ENCODE data around the gene STRIP2. TPM values are rescaled to one million over a fixed set of nuclear protein-coding genes. Genes with fewer than 3 reads are reported as not detected.
"Not testable (repeated sequence)": the region's sequence is repeated elsewhere in the genome, so short reads cannot be mapped to it uniquely, and the experiment has no call there.

Gene STRIP2
- total RNA-seq, 2 experiments from 2014 or later = 2.1 to 4.3 TPM

DNA sequence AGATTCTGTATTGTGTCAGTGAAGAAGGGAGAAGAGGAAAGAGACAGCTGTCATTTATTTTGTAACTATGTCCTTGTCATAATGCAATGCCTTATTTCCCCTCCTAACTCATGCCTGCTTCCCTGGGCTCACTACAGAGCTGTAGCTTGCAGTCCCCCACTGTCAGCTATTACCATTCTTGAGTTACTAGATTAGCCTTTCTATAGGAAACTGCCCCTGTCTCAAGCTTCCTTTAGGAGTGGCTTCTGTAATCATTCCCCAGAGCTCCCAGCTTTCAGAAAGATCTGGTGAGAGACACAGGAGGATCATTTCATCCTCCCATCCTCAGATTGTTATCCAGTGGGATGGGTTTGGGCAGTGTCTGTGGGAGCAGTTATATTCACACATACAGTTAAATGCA, 35.7 kb downstream of the STRIP2 start:
- H3K79me2 ChIP-seq (ENCODE audit: insufficient read depth, low read depth, low read length) = no peaks in the 10 kb centered on the region
- no peaks in the 10 kb centered on the region for H3K9me3 ChIP-seq (ENCODE audit: low read length)
- TF ChIP-seq CTCF (conservative IDR thresholded peaks at IDR 0.05; ENCODE audit: low read length) (no peak), EZH2phosphoT487 (IDR thresholded peaks at IDR 0.05; ENCODE audit: borderline replicate concordance, low read depth, low read length) (no peak)
- no peak for DNase-seq (ENCODE audit: low spot score)
- BruUV-seq (replicated peaks) = no TSS peak
- no peak overlapping the region for H2AFZ ChIP-seq (ENCODE audit: low read length)
- no peaks in the 10 kb centered on the region for H3K4me1 ChIP-seq (ENCODE audit: insufficient read depth, low read length, poor library complexity, severe bottlenecking)
- H3K9me2 ChIP-seq (ENCODE audit: insufficient read depth, low read length) = no peaks in the 10 kb centered on the region
- H3K4me2 ChIP-seq (ENCODE audit: low read length) = no peak overlapping the region
- no peaks in the 10 kb centered on the region for H4K20me1 ChIP-seq (ENCODE audit: insufficient read depth, low read length)
- no peak overlapping the region for H3K27ac ChIP-seq (ENCODE audit: low read depth, low read length, poor library complexity, severe bottlenecking)
- ChIA-PET POLR2A (no interaction called here), CTCF (ENCODE audit: unreplicated experiment) (no interaction called here)
- intact Hi-C loops (cut with micrococcal nuclease; ENCODE audit: unreplicated experiment) = no loop called here
- H3K4me3 ChIP-seq (ENCODE audit: low read depth, low read length, poor library complexity, severe bottlenecking) = no peak overlapping the region
- H3K36me3 ChIP-seq (ENCODE audit: insufficient read depth, low read length) = no peaks in the 10 kb centered on the region

DNA sequence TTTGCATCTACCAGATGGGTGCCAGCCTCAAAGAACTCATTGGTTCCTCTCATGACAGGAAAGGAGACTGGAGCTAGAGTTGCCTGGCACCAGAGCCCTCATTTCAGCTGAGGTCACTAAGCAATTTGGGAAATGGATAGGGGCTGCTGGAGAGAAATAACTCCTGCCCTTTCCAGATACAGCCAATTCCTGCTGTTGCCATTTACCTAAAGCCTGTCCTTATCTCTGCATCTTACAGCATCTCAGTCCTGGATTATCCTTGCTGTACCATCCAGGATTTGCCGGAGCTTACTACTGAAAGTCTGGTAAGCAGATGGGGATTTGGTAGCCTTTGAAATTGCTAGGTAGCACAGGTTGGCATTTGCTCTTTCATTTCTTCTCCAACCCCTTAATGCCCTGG, 36.2 kb downstream of the STRIP2 start:
- H3K4me3 ChIP-seq (ENCODE audit: low read depth, low read length, poor library complexity, severe bottlenecking) = no peak overlapping the region
- no peaks in the 10 kb centered on the region for H3K36me3 ChIP-seq (ENCODE audit: insufficient read depth, low read length)
- H4K20me1 ChIP-seq (ENCODE audit: insufficient read depth, low read length) = no peaks in the 10 kb centered on the region
- H3K79me2 ChIP-seq (ENCODE audit: insufficient read depth, low read depth, low read length) = no peaks in the 10 kb centered on the region
- no peak for DNase-seq (ENCODE audit: low spot score)
- POLR2A ChIA-PET = no interaction called here
- CTCF ChIA-PET (ENCODE audit: unreplicated experiment) = no interaction called here
- H3K9me2 ChIP-seq (ENCODE audit: insufficient read depth, low read length) = no peaks in the 10 kb centered on the region
- BruUV-seq (replicated peaks) = no TSS peak
- TF ChIP-seq EZH2phosphoT487 (IDR thresholded peaks at IDR 0.05; ENCODE audit: borderline replicate concordance, low read depth, low read length) (no peak), CTCF (conservative IDR thresholded peaks at IDR 0.05; ENCODE audit: low read length) (no peak)
- no peaks in the 10 kb centered on the region for H3K4me1 ChIP-seq (ENCODE audit: insufficient read depth, low read length, poor library complexity, severe bottlenecking)
- no peak overlapping the region for H2AFZ ChIP-seq (ENCODE audit: low read length)
- intact Hi-C loops (cut with micrococcal nuclease; ENCODE audit: unreplicated experiment) = no loop called here
- H3K27ac ChIP-seq (ENCODE audit: low read depth, low read length, poor library complexity, severe bottlenecking) = no peak overlapping the region
- no peaks in the 10 kb centered on the region for H3K9me3 ChIP-seq (ENCODE audit: low read length)
- no peak overlapping the region for H3K4me2 ChIP-seq (ENCODE audit: low read length)

DNA sequence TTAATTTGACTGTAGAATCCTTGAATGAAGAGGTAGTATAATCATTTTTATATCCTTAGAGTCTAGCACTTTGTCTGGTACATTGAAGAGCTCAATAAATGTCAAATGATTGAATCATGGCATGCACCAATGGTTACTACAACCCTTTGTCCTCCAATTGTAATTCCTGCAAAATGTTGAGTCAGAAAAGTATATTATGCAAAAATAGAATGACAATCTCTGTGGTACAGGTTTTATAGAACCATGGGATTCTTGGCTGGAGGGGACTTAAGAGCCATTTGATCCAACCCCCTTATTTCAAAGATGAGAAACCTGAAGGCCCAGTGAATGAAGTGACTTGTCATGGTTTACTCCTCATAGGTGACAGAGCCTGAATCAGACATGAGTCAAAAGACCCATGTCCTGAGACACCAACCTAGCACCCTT, 37.2 kb downstream of the STRIP2 start:
- Histone ChIP-seq H3K79me2 (ENCODE audit: insufficient read depth, low read depth, low read length) (no peaks in the 10 kb centered on the region), H2AFZ (ENCODE audit: low read length) (no peak overlapping the region), H3K4me2 (ENCODE audit: low read length) (no peak overlapping the region), H3K27ac (ENCODE audit: low read depth, low read length, poor library complexity, severe bottlenecking) (no peak overlapping the region), H3K4me1 (ENCODE audit: insufficient read depth, low read length, poor library complexity, severe bottlenecking) (no peaks in the 10 kb centered on the region), H3K9me3 (ENCODE audit: low read length) (no peaks in the 10 kb centered on the region), H4K20me1 (ENCODE audit: insufficient read depth, low read length) (no peaks in the 10 kb centered on the region), H3K4me3 (ENCODE audit: low read depth, low read length, poor library complexity, severe bottlenecking) (no peak overlapping the region), H3K9me2 (ENCODE audit: insufficient read depth, low read length) (no peaks in the 10 kb centered on the region), H3K36me3 (ENCODE audit: insufficient read depth, low read length) (no peaks in the 10 kb centered on the region)
- TF ChIP-seq CTCF (conservative IDR thresholded peaks at IDR 0.05; ENCODE audit: low read length) = no peak
- no peak for TF ChIP-seq EZH2phosphoT487 (IDR thresholded peaks at IDR 0.05; ENCODE audit: borderline replicate concordance, low read depth, low read length)
- ChIA-PET POLR2A (interaction anchor here (0.7 to 1.3 kb wide), 4 partner anchors 37 to 240 kb away, joined by 3 to 5 read pairs (median 4); partner anchors contain the start of gene STRIP2), CTCF (ENCODE audit: unreplicated experiment) (interaction anchor here (1.8 kb wide), 1 partner anchor 104 kb away, joined by 7 read pairs; no protein-coding TSS in a partner anchor)
- no peak for DNase-seq (ENCODE audit: low spot score)
- no TSS peak for BruUV-seq (replicated peaks)
- intact Hi-C loops (cut with micrococcal nuclease; ENCODE audit: unreplicated experiment) = no loop called here

DNA sequence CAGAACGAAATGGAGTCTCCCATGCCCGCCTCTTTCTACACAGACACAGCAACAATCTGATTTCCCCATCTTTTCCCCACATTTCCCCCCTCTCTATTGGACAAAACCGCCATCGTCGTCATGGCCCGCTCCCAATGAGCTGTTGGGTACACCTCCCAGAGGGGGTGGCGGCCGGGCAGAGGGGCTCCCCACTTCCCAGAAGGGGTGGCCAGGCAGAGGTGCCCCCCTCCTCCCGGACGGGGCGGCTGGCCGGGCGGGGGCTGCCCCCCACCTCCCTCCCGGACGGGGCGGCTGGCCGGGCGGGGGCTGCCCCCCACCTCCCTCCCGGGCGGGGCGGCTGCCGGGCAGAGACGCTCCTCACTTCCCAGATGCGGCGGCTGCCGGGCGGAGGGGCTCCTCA, 41.7 kb downstream of the STRIP2 start:
- CTCF ChIA-PET (ENCODE audit: unreplicated experiment); H3K4me1 ChIP-seq (ENCODE audit: insufficient read depth, low read length, poor library complexity, severe bottlenecking); H3K4me2 ChIP-seq (ENCODE audit: low read length); intact Hi-C loops (cut with micrococcal nuclease; ENCODE audit: unreplicated experiment); BruUV-seq (replicated peaks); DNase-seq (ENCODE audit: low spot score); H4K20me1 ChIP-seq (ENCODE audit: insufficient read depth, low read length); H3K27ac ChIP-seq (ENCODE audit: low read depth, low read length, poor library complexity, severe bottlenecking); H2AFZ ChIP-seq (ENCODE audit: low read length); H3K79me2 ChIP-seq (ENCODE audit: insufficient read depth, low read depth, low read length); H3K36me3 ChIP-seq (ENCODE audit: insufficient read depth, low read length); H3K9me2 ChIP-seq (ENCODE audit: insufficient read depth, low read length); H3K4me3 ChIP-seq (ENCODE audit: low read depth, low read length, poor library complexity, severe bottlenecking); H3K9me3 ChIP-seq (ENCODE audit: low read length); POLR2A ChIA-PET: not testable (repeated sequence)

DNA sequence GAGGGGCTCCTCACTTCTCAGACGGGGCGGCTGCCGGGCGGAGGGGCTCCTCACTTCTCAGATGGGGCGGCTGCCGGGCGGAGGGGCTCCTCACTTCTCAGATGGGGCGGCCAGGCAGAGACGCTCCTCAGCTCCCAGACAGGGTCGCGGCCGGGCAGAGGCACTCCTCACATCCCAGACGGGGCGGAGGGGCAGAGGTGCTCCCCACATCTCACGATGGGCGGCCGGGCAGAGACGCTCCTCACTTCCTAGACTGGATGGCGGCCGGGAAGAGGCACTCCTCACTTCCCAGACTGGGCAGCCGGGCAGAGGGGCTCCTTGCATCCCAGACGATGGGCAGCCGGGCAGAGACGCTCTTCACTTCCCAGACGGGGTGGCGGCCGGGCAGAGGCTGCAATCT, 42.2 kb downstream of the STRIP2 start:
- H2AFZ ChIP-seq (ENCODE audit: low read length); H4K20me1 ChIP-seq (ENCODE audit: insufficient read depth, low read length); H3K4me1 ChIP-seq (ENCODE audit: insufficient read depth, low read length, poor library complexity, severe bottlenecking); DNase-seq (ENCODE audit: low spot score); H3K4me3 ChIP-seq (ENCODE audit: low read depth, low read length, poor library complexity, severe bottlenecking); CTCF ChIA-PET (ENCODE audit: unreplicated experiment); H3K9me2 ChIP-seq (ENCODE audit: insufficient read depth, low read length); H3K79me2 ChIP-seq (ENCODE audit: insufficient read depth, low read depth, low read length); H3K9me3 ChIP-seq (ENCODE audit: low read length); intact Hi-C loops (cut with micrococcal nuclease; ENCODE audit: unreplicated experiment); H3K4me2 ChIP-seq (ENCODE audit: low read length); BruUV-seq (replicated peaks); H3K27ac ChIP-seq (ENCODE audit: low read depth, low read length, poor library complexity, severe bottlenecking); H3K36me3 ChIP-seq (ENCODE audit: insufficient read depth, low read length); POLR2A ChIA-PET: not testable (repeated sequence)

Data from OCI-LY7 (cell line).